ENCODE data around the gene A4GALT. TPM values are rescaled to one million over a fixed set of nuclear protein-coding genes. Genes with fewer than 3 reads are reported as not detected.
A peak's percentile ranks its signal among the peaks of the same experiment; 100 is the strongest.
"Not testable (repeated sequence)": the region's sequence is repeated elsewhere in the genome, so short reads cannot be mapped to it uniquely, and the experiment has no call there.

The A4GALT gene
- total RNA-seq, 1 experiment from 2014 or later, result 3.4 TPM

DNA sequence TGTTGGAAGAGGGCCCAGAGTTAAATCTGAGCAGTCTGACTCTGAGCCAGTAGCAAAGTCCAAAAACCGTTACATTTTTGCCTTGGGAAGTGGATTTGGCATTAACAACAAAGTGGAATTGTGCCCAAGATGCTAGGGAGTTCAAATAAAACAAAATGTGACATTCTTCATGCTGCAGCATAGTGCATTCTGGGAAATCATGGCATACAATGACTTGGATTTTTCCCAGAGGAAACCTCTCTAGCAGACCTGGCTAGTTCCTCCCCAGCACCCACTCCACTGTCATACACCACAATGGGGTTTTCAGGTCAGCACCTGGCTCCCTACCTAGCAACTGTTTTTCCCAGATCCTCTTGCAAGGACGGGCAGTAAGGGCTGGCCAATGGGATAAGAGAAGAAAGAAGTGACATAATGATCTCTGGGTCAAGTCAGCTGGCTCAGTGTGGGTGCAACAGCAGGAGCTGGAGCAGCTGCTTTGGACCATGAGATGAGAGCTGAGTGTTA lies 46.7 kb downstream of the A4GALT start:
- no peak overlapping the region for H4K8ac ChIP-seq (replicated peaks; ENCODE audit: insufficient read length, low read depth, low read length)
- no CpG with 5 or more reads among the region's 2 CpGs for WGBS (ENCODE audit: extremely low coverage, insufficient read length, low lambda C conversion rate)
- no peaks in the 10 kb centered on the region for H4K20me1 ChIP-seq (ENCODE audit: control insufficient read depth, insufficient read depth, insufficient read length)
- Mint-ChIP-seq H3K4me1 (peaks cover 4% of the 10 kb centered on the region in 2 experiments; a peak in 1 of 4 replicates), H3K27me3 (ENCODE audit: low read depth) (peaks cover 11% of the 10 kb centered on the region), H3K36me3 (ENCODE audit: insufficient read depth in 1 of 3, low read depth in 3 of 3) (no peaks in the 10 kb centered on the region; a peak in 3 of 7 replicates), H3K9me3 (peaks cover 10 to 12% of the 10 kb centered on the region in 2 experiments), H3K27ac (peak overlapping the region in 2 of 3 experiments; percentile 26 to 90; a peak in 3 of 7 replicates), H3K4me3 (no peak overlapping the region)
- no peak overlapping the region for H2AK5ac ChIP-seq (ENCODE audit: insufficient read length, low read length)
- H3K9me3 ChIP-seq (ENCODE audit: control insufficient read depth, low read depth, low read length), result no peaks in the 10 kb centered on the region
- no peak overlapping the region for H3K18ac ChIP-seq (ENCODE audit: insufficient read length, low read depth, low read length)
- DNase-seq, result no peak
- H2BK15ac ChIP-seq (ENCODE audit: low read depth, low read length), result no peak overlapping the region
- no peak overlapping the region for H2BK12ac ChIP-seq (ENCODE audit: insufficient read length, low read depth, low read length)
- H3K4me1 ChIP-seq (ENCODE audit: insufficient read depth, low read length), result no peaks in the 10 kb centered on the region
- H2BK20ac ChIP-seq (ENCODE audit: low read depth, low read length, poor library complexity, severe bottlenecking), result no peak overlapping the region
- H3K27me3 ChIP-seq (ENCODE audit: insufficient read depth, low read length), result no peaks in the 10 kb centered on the region
- no peak overlapping the region for H2BK120ac ChIP-seq (ENCODE audit: low read depth, low read length, poor library complexity, severe bottlenecking)
- H4K91ac ChIP-seq (ENCODE audit: insufficient read length, low read depth, low read length), result no peak overlapping the region
- H3K79me2 ChIP-seq (ENCODE audit: insufficient read depth, low read length), result no peaks in the 10 kb centered on the region
- no peak overlapping the region for H3K27ac ChIP-seq (ENCODE audit: insufficient read length, low read depth, low read length)
- H4K5ac ChIP-seq (ENCODE audit: insufficient read length, low read depth, low read length), result no peak overlapping the region
- no peaks in the 10 kb centered on the region for H3K23me2 ChIP-seq (ENCODE audit: insufficient read length, low read depth, low read length, poor library complexity, severe bottlenecking)
- no peak overlapping the region for H3T11ph ChIP-seq (ENCODE audit: low read length)
- no peaks in the 10 kb centered on the region for H3K79me1 ChIP-seq (ENCODE audit: insufficient read depth, low read depth, low read length, poor library complexity, severe bottlenecking)
- TF ChIP-seq, protein P1, sequence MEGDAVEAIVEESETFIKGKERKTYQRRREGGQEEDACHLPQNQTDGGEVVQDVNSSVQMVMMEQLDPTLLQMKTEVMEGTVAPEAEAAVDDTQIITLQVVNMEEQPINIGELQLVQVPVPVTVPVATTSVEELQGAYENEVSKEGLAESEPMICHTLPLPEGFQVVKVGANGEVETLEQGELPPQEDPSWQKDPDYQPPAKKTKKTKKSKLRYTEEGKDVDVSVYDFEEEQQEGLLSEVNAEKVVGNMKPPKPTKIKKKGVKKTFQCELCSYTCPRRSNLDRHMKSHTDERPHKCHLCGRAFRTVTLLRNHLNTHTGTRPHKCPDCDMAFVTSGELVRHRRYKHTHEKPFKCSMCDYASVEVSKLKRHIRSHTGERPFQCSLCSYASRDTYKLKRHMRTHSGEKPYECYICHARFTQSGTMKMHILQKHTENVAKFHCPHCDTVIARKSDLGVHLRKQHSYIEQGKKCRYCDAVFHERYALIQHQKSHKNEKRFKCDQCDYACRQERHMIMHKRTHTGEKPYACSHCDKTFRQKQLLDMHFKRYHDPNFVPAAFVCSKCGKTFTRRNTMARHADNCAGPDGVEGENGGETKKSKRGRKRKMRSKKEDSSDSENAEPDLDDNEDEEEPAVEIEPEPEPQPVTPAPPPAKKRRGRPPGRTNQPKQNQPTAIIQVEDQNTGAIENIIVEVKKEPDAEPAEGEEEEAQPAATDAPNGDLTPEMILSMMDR (conservative IDR thresholded peaks at IDR 0.05), result no peak
- H3K23ac ChIP-seq (ENCODE audit: insufficient read length, low read depth, low read length), result no peak overlapping the region
- H3K14ac ChIP-seq (ENCODE audit: insufficient read depth, low read length), result no peak overlapping the region
- H2AFZ ChIP-seq (ENCODE audit: low read length), result no peak overlapping the region
- H2BK5ac ChIP-seq (ENCODE audit: insufficient read length, low read length), result no peak overlapping the region
- no peak overlapping the region for H3K56ac ChIP-seq (ENCODE audit: insufficient read length, low read depth, low read length)
- H3K9ac ChIP-seq (ENCODE audit: extremely low read depth, insufficient read length, low read length), result no peak overlapping the region
- H3K4ac ChIP-seq (ENCODE audit: low read depth, low read length), result no peak overlapping the region
- H3K4me2 ChIP-seq (ENCODE audit: insufficient read depth, insufficient read length, low read length), result no peak overlapping the region

DNA sequence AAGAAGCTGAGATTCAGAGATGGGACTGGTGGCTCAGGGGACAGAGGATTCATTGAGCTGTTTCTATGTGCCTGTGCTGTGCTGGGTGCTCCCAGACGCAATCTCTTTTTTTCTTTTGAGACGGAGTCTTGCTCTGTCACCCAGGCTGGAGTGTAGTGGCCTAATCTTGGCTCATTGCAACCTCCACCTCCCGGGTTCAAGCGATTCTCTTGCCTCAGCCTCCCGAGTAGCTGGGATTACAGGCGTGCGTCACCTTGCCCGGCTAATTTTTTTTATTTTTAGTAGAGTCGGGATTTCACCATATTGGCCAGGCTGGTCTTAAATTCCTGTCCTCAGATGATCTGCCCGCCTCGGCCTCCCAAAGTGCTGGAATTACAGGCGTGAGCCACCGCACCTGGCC lies 47.6 kb downstream of the A4GALT start:
- not testable (repeated sequence) for H3K23ac ChIP-seq (ENCODE audit: insufficient read length, low read depth, low read length); H3K9ac ChIP-seq (ENCODE audit: extremely low read depth, insufficient read length, low read length); H3K4me1 Mint-ChIP-seq; H3K23me2 ChIP-seq (ENCODE audit: insufficient read length, low read depth, low read length, poor library complexity, severe bottlenecking); H3K14ac ChIP-seq (ENCODE audit: insufficient read depth, low read length); H2BK20ac ChIP-seq (ENCODE audit: low read depth, low read length, poor library complexity, severe bottlenecking); H3T11ph ChIP-seq (ENCODE audit: low read length); H3K4me1 ChIP-seq (ENCODE audit: insufficient read depth, low read length); H3K56ac ChIP-seq (ENCODE audit: insufficient read length, low read depth, low read length); DNase-seq; H2BK5ac ChIP-seq (ENCODE audit: insufficient read length, low read length); H3K18ac ChIP-seq (ENCODE audit: insufficient read length, low read depth, low read length); H3K27ac ChIP-seq (ENCODE audit: insufficient read length, low read depth, low read length); H3K4me2 ChIP-seq (ENCODE audit: insufficient read depth, insufficient read length, low read length); H4K20me1 ChIP-seq (ENCODE audit: control insufficient read depth, insufficient read depth, insufficient read length); H2BK15ac ChIP-seq (ENCODE audit: low read depth, low read length); H4K8ac ChIP-seq (replicated peaks; ENCODE audit: insufficient read length, low read depth, low read length); H2BK12ac ChIP-seq (ENCODE audit: insufficient read length, low read depth, low read length); H4K5ac ChIP-seq (ENCODE audit: insufficient read length, low read depth, low read length); H2AFZ ChIP-seq (ENCODE audit: low read length); H2AK5ac ChIP-seq (ENCODE audit: insufficient read length, low read length); H3K9me3 Mint-ChIP-seq; H3K4ac ChIP-seq (ENCODE audit: low read depth, low read length); H3K4me3 Mint-ChIP-seq; H3K79me1 ChIP-seq (ENCODE audit: insufficient read depth, low read depth, low read length, poor library complexity, severe bottlenecking); H3K9me3 ChIP-seq (ENCODE audit: control insufficient read depth, low read depth, low read length); H3K27me3 Mint-ChIP-seq (ENCODE audit: low read depth); H3K36me3 Mint-ChIP-seq (ENCODE audit: insufficient read depth in 1 of 3, low read depth in 3 of 3); H3K79me2 ChIP-seq (ENCODE audit: insufficient read depth, low read length); H4K91ac ChIP-seq (ENCODE audit: insufficient read length, low read depth, low read length); H3K27me3 ChIP-seq (ENCODE audit: insufficient read depth, low read length); H3K27ac Mint-ChIP-seq; H2BK120ac ChIP-seq (ENCODE audit: low read depth, low read length, poor library complexity, severe bottlenecking)
- WGBS (ENCODE audit: extremely low coverage, insufficient read length, low lambda C conversion rate), result no CpG with 5 or more reads among the region's 13 CpGs
